D721Med (cell line): ENCODE measurements around the gene OR12D1.

Experiments
- DNase-seq: peaks from one replicate; pipeline ENCODE4 v3.0.0; 2011; ENCODE audit warnings: low spot score; ENCODE audit not compliant: insufficient read length
- FAIRE-seq: peaks from 2 replicates; lab custom pipeline; 2011; peaks lifted over from hg19 to GRCh38; lab: Jason Lieb, UNC
- CTCF ChIP-seq: IDR thresholded peaks from 2 replicates; pipeline ENCODE4 v1.5.1; 2012; ENCODE audit warnings: mild to moderate bottlenecking, control low read depth; ENCODE audit not compliant: insufficient read depth; ENCODE audit errors: missing control alignments

The OR12D1 gene

GRCh38 chr6:29465279-29465678, 50.6 kb downstream of the OR12D1 start:
- DNase-seq (no peak), FAIRE-seq (no peak)
- no peak for TF ChIP-seq CTCF

GRCh38 chr6:29465801-29466200, 51.1 kb downstream of the OR12D1 start:
- no peak for TF ChIP-seq CTCF
- FAIRE-seq (no peak), DNase-seq (no peak)

GRCh38 chr6:29466241-29466640, 51.5 kb downstream of the OR12D1 start:
- DNase-seq (no peak), FAIRE-seq (no peak)
- no peak for TF ChIP-seq CTCF
